ENCODE measurements around the gene ELMO2. TPM values are rescaled to one million over a fixed set of nuclear protein-coding genes. Genes with fewer than 3 reads are reported as not detected.

ELMO2 gene
- total RNA-seq, 1 experiment from 2014 or later = 51.6 TPM

DNA sequence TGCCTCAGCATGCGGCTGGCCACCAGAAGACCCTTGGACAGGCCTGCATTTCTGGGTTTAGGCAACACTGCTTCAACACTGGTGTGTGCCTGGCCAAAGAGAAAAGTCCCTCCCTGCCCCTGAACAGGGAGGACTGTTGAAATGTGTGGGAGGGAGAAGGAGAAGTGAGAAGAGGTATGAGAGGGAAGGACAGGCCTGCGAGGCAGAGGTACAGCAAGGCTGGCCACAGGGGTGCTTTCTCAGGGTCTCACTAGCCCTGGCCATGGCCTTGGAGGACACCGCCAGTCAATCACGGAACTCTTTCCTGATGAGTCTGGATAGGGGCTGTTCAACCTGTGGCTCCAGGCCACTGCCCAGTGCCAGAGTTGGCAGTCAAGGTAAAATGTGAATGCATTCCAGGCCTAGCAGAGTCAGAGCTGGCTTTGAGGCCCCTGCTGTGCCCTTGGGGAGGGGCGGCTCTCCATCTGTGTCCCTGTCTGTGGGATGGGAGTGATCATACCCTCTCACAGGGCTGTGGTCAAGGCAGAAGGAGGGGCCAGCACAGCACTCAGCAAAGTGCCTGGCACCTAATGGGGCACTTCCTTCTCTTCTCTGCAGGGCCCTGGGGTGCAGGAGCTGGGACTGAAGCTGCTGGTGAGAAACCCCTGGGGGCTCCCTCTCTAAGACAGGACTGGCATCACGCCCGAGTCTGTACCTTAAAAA, 54.9 kb downstream of the ELMO2 start:
- Mint-ChIP-seq H3K27ac (ENCODE audit: unreplicated experiment) (no peak overlapping the region), H3K4me3 (ENCODE audit: low read depth, unreplicated experiment) (no peak overlapping the region), H3K4me1 (ENCODE audit: low read depth, unreplicated experiment) (peaks cover 13% of the 10 kb centered on the region), H3K27me3 (ENCODE audit: unreplicated experiment) (no peaks in the 10 kb centered on the region), H3K36me3 (ENCODE audit: insufficient read depth, unreplicated experiment) (peaks cover 31% of the 10 kb centered on the region), H3K9me3 (ENCODE audit: low read depth, unreplicated experiment) (no peaks in the 10 kb centered on the region)
- intact Hi-C loops (cut with micrococcal nuclease; ENCODE audit: unreplicated experiment) = no loop called here
- CTCF ChIA-PET = no interaction called here
- DNase-seq = no peak
- BruUV-seq (replicated peaks) = no TSS peak
- TF ChIP-seq, protein P1, sequence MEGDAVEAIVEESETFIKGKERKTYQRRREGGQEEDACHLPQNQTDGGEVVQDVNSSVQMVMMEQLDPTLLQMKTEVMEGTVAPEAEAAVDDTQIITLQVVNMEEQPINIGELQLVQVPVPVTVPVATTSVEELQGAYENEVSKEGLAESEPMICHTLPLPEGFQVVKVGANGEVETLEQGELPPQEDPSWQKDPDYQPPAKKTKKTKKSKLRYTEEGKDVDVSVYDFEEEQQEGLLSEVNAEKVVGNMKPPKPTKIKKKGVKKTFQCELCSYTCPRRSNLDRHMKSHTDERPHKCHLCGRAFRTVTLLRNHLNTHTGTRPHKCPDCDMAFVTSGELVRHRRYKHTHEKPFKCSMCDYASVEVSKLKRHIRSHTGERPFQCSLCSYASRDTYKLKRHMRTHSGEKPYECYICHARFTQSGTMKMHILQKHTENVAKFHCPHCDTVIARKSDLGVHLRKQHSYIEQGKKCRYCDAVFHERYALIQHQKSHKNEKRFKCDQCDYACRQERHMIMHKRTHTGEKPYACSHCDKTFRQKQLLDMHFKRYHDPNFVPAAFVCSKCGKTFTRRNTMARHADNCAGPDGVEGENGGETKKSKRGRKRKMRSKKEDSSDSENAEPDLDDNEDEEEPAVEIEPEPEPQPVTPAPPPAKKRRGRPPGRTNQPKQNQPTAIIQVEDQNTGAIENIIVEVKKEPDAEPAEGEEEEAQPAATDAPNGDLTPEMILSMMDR (IDR thresholded peaks at IDR 0.05; ENCODE audit: unreplicated experiment) = no peak

DNA sequence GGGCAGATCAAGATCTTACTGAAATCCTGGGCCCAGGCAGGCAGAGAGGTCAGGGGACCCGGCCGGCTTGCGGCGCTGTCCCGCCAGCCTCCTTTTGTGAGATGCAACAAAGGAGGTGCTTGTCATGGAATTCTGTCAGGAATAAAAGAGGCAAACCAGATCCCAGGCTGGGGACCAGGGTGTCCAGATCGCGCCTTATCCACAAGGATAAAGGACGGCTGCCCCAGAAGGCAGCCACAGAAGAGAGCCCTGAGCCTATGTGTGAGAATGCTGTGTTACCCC, 55.5 kb downstream of the ELMO2 start:
- no peaks in the 10 kb centered on the region for H3K9me3 Mint-ChIP-seq (ENCODE audit: low read depth, unreplicated experiment)
- TF ChIP-seq, protein P1 (IDR thresholded peaks at IDR 0.05; ENCODE audit: unreplicated experiment) = no peak
- CTCF ChIA-PET = no interaction called here
- peaks cover 31% of the 10 kb centered on the region for H3K36me3 Mint-ChIP-seq (ENCODE audit: insufficient read depth, unreplicated experiment)
- H3K27ac Mint-ChIP-seq (ENCODE audit: unreplicated experiment) = peak overlapping the region; percentile 88
- BruUV-seq (replicated peaks) = no TSS peak
- intact Hi-C loops (cut with micrococcal nuclease; ENCODE audit: unreplicated experiment) = no loop called here
- H3K4me1 Mint-ChIP-seq (ENCODE audit: low read depth, unreplicated experiment) = peaks cover 13% of the 10 kb centered on the region
- H3K27me3 Mint-ChIP-seq (ENCODE audit: unreplicated experiment) = no peaks in the 10 kb centered on the region
- no peak overlapping the region for H3K4me3 Mint-ChIP-seq (ENCODE audit: low read depth, unreplicated experiment)
- no peak for DNase-seq

DNA sequence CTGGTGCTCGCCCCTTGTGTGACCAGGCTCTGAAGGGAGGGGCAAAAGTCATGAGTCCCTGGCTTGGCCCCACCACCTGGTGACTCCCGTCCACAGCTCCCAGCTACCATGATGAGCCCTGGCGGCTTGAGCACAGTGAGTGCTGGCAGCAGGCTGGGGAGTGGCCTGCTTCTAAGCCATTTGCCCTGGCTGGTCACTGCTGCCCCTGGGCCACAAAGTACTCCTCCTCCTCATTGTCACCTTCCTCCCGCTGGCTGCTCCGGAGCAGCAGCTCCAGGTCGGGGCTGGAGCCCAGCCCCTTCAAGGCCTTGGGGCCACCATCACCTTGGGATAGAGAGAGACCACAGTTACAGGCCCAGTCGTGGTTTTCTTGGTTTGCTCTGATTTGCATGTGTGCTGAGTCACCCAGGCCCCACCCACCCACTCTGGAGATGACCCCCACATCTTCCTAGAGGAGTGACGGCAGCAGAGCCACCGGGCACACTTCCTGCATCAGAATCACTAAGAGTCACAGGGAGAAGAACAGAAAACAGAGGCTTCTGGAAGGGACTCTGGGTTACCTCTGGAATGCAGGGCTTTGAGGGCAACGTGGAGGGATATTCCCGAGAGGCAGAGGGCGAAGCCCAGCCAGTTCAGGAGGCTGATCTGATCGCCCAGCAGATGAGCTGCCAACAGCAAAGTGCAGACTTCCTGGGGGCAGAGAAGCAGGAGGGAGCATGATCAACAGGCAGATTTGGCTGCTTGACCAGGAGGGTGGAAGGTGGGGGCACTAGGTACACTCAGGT, 56.0 kb downstream of the ELMO2 start:
- Mint-ChIP-seq H3K9me3 (ENCODE audit: low read depth, unreplicated experiment) (no peaks in the 10 kb centered on the region), H3K36me3 (ENCODE audit: insufficient read depth, unreplicated experiment) (peaks cover 34% of the 10 kb centered on the region)
- no TSS peak for BruUV-seq (replicated peaks)

DNA sequence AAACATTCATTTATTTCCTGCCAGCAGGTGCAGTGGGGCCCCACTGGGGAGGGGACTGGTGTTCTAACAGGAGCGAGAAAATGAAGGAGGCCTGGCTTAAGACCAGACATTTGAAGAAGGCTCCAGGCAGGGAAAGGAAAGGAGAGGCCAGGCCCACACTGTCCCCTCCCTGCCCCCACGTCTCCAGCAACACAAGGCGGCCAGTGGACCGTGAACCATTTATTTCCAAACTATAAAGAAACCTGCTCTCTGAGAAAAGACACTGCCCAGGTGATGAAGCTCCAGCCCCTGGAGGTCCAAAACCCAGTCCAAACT, 56.7 kb downstream of the ELMO2 start:
- no peak for DNase-seq
- H3K27ac Mint-ChIP-seq (ENCODE audit: unreplicated experiment) = no peak overlapping the region
- TF ChIP-seq, protein P1 (IDR thresholded peaks at IDR 0.05; ENCODE audit: unreplicated experiment) = no peak
- H3K36me3 Mint-ChIP-seq (ENCODE audit: insufficient read depth, unreplicated experiment) = peaks cover 37% of the 10 kb centered on the region
- H3K9me3 Mint-ChIP-seq (ENCODE audit: low read depth, unreplicated experiment) = no peaks in the 10 kb centered on the region
- intact Hi-C loops (cut with micrococcal nuclease; ENCODE audit: unreplicated experiment) = loop anchor here (2.0 kb wide), 1 partner anchor 217 kb away; no protein-coding TSS in a partner anchor
- H3K4me3 Mint-ChIP-seq (ENCODE audit: low read depth, unreplicated experiment) = no peak overlapping the region
- CTCF ChIA-PET = interaction anchor here (2.3 kb wide), 1 partner anchor 14 kb away, joined by 12 read pairs; no protein-coding TSS in a partner anchor
- peaks cover 13% of the 10 kb centered on the region for H3K4me1 Mint-ChIP-seq (ENCODE audit: low read depth, unreplicated experiment)
- H3K27me3 Mint-ChIP-seq (ENCODE audit: unreplicated experiment) = peaks cover 9% of the 10 kb centered on the region
- no TSS peak for BruUV-seq (replicated peaks)

More for the DNA sequence above, 56.0 kb downstream of the ELMO2 start:
- TF ChIP-seq, protein P1 (IDR thresholded peaks at IDR 0.05; ENCODE audit: unreplicated experiment) = no peak
- peak; percentile 26 for DNase-seq
- CTCF ChIA-PET = no interaction called here
- Mint-ChIP-seq H3K4me1 (ENCODE audit: low read depth, unreplicated experiment) (peaks cover 13% of the 10 kb centered on the region), H3K27ac (ENCODE audit: unreplicated experiment) (peak overlapping the region; percentile 88), H3K27me3 (ENCODE audit: unreplicated experiment) (peaks cover 2% of the 10 kb centered on the region), H3K4me3 (ENCODE audit: low read depth, unreplicated experiment) (no peak overlapping the region)
- intact Hi-C loops (cut with micrococcal nuclease; ENCODE audit: unreplicated experiment) = no loop called here
